HUDEP-2 (cell line): Measurements from ENCODE around the gene INAFM2.
A peak's percentile ranks its signal among the peaks of the same experiment; 100 is the strongest.

Experiments used
- DNase-seq, 76 experiments: peaks; one replicate each; lab custom pipeline; 2025; ENCODE audit not compliant: unreplicated experiment in 76 of 76; lab: John Stamatoyannopoulos, UW

INAFM2 gene

DNA sequence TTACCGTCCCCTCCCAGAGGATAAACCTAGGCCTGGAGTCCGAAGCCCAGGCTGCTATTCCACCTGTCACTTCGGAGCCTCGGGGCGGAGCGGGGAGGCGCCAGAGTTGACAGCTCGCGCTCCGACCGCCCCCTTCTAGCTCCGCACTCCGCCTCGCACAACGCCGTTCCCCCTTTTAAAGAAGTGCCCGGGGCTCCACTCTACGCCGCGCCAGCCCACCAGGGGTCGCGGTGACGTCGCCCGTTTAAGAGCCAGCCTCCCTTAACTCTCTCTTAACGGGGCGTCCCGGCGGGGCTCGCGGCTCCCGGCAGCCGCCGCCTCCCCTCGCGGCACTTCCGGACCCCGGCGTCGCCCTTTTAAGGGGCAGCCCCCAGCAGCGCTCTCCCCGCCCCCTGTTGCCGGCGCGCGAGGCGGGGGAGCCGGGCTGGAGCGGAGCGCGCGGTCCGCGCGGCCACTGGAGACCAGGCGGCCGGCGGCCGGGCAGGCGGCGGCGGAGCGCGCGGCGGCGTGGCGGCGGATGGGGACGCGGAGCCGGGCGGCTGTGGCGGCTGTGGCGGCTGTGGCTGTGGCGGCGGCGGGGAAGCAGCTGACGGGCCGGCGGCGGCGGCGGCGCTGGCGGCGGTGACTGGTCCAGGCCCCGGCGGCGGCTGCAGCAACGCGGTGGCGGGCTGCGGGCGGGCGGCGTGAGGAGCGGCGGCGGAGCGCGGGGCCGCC lies at the start of gene INAFM2:
INAFM2 (plus strand) TSS at position 454 of the 714 bp plus-strand sequence. CDS start 364 bp downstream, outside the sequence.
- DNase-seq = peak in 74 of 76 experiments; percentile 33 to 92 (median 83)

DNA sequence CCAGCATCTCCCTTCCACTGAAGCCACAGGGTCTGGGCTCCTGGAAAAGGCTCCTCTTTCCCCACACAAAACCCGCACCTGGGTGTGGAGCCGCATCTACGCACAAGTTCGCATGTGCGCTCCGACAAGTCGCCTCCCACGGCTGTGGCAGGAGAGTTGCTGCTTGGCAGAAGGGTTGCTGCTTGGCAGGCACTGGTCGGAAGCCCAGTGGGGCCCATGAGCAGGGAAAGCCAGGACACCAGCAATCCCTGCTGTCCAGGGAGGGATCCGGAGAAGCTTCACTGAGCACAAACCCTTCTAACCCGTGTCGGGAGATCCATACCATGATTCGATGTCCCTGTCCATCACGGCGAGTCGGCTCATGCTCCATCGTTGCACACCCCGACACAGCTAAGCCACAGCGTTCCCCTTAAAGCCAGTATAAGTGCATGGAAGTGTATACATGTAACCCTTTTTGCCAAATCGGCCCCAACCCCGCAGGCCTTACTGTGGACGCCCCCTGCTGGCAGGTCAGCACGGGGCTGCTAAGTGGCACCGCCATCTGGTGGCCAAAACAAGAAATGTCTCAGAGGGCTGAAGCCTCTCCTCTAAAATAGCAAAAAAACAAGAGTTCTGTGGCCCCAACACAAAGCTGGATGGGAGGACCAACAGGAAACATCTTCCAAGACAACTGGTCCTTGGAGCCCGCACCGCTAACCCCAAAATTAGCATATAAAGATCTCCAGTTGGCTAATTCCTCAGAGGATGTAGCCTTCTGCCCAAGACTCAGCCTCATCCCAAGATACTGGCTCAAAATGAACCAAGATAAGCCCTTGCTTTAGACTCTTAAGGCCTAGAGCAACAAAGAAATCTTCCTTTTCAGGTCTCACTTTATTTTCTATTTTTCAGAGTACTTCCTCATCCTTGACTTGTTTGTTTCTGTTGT lies 48.9 kb upstream of the INAFM2 start:
- peak in 72 of 76 experiments; percentile 15 to 88 (median 69) for DNase-seq

DNA sequence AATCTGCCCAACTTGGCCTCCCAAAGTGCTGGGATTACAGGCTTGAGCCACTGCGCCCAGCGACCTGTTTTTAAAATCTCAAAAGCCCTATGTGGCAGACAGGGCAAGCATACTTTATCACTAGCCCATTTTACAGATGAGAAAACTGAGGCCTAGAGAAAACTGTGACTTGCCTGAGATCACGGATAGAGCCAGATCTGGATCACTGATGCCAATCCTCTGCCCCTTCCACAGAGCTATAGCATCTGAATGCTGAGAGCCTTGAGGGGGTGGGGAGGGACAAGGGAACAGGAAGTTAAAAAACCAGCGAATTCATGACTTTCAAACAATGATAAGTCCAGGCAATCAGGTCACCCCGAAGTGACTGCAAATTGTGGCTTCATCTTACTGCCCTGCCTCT lies 48.0 kb upstream of the INAFM2 start:
- no peak for DNase-seq

DNA sequence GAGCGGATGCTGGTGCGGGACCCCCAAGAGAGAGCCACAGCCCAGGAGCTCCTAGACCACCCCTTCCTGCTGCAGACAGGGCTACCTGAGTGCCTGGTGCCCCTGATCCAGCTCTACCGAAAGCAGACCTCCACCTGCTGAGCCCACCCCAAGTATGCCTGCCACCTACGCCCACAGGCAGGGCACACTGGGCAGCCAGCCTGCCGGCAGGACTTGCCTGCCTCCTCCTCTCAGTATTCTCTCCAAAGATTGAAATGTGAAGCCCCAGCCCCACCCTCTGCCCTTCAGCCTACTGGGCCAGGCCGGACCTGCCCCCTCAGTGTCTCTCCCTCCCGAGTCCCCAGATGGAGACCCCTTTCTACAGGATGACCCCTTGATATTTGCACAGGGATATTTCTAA lies 47.5 kb upstream of the INAFM2 start:
- no peak for DNase-seq

DNA sequence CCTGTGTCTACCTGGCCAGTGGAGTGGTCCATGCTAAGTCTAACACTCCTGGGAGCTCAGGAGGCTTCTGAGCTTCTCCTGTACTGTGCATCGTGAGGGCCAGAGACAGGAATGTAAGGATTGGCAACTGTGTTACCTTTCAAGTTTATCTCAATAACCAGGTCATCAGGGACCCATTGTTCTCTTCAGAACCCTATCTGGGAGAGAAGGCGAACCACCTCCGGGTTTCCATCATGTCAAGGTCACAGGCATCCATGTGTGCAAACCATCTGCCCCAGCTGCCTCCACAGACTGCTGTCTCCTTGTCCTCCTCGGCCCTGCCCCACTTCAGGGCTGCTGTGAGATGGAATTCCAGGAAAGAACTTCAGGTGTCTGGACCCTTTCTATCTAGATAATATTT lies 46.6 kb upstream of the INAFM2 start:
- no peak for DNase-seq

DNA sequence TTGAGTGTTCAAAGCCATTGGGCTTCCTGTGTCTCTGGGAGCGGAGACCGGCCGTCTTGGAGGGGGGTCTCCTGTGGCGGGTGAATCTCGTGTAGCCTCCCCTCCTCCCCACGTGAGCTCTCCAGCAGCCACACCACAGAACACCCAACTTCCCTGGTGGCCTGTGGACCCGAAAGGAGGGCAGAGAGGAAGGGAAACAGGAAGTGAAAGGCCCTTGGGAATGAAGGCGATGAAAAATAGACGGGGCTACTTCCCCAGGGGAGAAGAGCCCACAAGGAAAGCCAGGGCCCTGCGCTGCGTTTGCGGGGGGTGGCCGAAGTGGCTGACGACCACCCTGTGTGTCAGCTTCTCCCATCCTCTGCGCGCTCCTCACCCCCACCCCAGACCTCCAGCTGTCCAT lies 46.0 kb upstream of the INAFM2 start:
- no peak for DNase-seq

DNA sequence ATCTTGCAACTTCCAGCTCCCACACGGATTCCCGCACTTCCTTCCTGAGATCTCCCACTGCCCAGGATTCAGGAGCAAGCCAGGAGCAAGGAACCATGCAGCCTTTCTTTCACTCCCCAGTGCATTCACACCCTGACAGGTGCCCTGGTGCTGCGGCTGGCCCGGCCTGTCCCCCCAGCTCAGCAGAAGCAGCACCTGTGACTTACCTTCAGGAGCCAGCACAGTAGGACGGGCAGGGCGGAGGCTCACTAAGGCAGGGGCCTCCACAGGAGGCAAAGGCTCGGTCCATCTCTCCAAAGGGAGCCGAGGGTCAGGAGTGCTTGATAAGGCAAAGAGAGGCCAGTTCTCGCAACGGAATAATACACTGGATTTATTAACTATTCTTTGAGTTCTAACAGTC lies 45.5 kb upstream of the INAFM2 start:
- no peak for DNase-seq

DNA sequence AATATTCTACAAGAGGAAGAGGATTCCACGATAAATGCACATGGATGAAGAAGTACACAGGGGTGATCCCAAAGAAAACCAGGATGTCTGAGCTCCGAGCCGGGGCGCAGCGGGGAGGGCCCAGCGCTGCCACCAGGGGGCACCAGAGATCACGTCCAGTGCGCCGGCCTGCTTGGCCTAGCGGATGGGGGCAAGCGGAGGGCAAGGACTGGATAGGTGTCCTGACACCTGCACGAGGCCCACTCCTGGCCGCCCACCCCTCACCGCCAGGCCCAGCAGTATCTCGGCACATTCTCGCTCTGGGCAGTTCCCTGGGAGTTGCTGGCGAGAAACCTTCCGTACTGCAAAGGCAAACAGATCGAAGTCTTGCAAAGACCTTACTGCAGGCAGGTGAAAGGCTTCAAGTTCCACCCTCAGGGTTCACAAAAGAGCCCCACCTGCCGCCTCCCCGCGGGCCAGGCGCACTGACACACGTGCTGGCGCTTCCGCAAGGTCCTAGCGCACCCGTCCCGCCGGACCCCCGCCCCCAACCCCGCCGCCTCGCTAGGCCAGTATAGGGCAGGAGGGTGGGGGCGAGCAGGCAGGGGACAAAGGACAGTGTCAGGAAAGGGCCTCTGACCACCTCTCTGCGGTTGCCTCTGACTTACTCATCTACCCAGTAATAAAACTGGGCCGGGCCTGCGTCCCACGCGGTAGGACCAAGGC lies 43.9 kb upstream of the INAFM2 start:
- peak in 49 of 76 experiments; percentile 5 to 68 (median 39) for DNase-seq

DNA sequence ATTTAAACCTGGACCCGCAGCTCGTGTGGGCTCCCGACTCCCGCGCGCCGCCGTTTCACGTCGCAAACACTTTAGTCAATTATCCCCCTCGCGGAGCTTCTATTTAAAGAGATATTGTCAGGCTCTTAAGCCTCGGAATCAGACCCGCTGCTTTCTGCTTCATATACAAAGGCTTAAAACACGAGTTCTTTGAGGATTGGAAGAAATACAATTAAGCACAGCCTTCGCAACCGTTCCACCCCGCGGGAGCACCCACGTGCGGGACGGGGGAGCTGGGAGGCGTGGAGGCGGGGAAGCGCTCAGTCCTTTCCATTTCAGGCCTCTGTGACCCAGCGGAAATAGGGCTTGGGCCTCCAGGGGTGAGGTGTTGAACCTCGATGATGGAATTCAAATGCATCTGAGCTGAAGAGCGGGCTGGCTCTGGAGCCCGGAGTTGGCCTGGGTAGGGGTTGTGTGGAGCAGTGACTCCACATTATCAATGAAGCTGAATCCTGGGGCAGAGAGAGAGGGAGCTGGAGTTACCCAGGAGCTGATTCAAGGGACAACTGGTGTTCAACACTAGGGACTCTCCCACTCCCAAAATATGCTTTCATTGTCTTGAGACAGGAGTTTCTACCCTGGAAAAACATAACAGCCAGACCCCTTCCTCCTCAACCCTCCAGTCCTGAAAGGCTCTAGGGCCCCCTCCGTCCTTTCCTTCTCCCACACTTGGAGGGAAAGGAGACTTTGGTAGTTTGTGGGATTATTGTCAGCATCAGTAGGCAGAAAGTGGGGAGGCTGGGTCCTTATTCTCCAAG lies 43.0 kb upstream of the INAFM2 start:
- no peak for DNase-seq

DNA sequence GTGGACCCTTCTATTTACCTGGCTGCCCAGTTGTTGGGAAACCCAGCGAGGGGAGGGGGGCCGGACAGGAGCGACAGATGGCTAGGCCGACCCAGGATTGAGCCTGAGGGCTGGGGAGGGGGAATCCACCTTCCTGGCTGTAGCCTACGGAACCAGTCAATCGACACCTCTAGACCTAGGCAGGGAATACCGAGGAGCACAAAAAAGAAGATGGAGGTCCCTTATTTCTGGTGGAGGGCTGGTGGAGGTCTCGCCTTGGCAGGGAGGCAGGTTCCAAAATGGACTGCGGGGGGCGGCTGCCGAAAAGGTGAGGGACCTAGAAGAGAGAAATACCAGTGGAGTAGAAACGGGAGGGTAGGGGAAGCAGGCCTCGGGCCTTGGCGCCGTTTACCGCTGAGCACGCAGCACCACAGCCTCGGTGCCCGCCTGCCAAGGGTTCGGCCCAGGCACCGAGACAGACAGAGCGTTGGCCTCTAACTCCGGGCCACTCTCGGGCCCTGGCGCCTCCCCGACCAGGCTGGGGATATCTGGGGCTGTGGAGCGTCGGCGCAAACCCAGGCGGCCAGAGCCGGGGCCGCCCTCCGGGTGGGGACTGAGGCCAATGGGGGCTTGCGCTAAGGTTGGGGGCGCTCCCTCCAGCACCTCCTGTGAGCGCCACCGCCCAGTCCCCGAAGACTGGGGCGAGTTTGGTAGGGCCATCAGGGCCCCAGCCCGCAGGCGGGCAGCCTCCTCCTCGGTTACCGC lies 42.3 kb upstream of the INAFM2 start:
- DNase-seq = no peak

DNA sequence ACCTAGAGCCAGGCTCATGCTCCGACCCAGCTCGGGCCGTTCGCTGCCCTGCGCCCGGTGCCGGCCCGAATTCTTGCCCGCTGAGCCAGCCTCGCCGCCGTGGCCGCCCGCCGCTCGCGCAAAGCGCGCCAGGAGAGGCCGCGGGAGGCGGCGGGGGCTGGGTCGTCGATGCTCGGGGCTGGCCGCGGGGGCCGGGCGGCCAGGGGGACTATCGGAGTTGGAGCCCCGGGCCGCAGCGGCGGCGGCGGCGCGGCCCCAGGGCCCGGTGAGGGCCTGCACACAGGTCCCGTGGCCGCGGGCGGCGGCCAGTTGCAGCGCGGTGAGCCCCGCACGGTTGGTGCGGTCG lies 41.7 kb upstream of the INAFM2 start:
- no peak for DNase-seq

DNA sequence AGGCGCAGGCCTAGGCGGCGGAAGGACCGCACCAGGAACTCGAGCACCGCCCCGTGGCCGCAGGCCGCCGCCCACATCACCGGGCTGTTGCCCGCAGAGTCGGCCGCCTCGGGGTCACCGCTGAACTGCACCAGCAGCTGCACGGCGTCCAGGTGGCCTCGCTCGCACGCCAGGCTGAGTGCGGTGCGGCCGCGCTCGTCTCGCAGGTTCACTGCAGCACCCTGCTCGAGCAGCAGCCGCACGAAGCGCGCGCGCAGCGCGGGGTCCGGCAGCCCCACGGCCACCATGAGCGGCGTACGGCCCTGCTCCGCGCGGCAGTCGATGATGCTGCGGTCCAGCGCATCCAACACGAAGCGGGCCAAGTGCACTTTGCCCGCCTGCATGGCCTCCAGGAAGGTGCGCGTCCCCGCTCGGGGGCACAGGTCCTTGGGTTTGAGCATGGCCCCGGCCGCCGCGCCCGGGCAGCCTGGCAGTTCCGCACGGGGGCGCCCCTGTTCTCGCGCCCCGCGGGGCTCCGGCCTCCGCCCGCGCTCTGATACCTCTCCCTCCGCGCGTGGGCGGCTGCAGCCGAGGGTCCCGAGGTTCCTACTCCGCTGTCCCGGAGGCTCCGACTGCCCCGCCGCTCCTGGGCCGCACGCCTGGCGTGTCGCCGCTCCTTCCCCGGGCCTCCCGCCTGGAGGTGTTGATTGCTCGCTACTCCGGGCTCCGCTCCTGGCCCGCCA lies 41.2 kb upstream of the INAFM2 start:
- peak in 32 of 76 experiments; percentile 11 to 65 (median 34) for DNase-seq

DNA sequence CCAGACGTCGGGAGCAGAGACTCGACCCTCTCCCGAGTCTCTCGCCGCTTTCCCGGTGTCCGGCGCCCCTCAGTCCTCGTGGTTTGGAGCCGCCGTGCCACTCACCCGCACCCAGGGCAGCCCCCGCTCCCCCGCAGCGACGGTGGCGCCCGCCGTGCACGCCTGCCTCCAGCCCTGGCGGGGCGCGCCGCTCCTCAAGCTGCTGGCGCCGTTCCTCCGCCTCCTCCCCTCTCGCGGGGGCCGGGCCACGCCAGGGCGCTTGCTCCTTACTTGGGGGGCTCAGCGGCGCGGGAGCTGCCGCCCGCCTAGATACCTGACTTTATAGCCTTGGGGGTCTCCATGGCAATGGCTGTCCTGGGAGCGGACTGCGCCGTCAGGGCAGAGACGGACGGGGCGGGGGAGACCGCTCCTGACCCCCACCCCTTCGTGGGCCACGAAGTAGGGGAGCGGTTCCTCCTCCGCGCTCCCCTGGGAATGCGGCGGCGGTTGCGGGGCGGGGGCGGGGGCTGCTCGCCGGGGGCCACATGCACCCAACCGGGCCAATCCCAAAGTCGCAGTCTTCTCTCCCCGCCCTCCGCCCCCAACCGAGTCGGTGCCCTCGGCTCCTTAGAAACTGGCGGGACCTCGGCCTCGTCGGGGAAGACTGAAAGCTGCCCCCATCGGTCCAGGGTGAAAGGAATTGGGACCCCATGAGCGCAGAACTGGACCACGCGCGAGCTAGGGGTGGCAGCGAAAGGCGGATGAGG lies 40.5 kb upstream of the INAFM2 start, which contains the start of gene ANKRD63:
ANKRD63 (minus strand) TSS at position 196 of the 746 bp plus-strand sequence. CDS start 478 bp downstream, outside the sequence.
- peak in 26 of 76 experiments; percentile 8 to 65 (median 27) for DNase-seq

DNA sequence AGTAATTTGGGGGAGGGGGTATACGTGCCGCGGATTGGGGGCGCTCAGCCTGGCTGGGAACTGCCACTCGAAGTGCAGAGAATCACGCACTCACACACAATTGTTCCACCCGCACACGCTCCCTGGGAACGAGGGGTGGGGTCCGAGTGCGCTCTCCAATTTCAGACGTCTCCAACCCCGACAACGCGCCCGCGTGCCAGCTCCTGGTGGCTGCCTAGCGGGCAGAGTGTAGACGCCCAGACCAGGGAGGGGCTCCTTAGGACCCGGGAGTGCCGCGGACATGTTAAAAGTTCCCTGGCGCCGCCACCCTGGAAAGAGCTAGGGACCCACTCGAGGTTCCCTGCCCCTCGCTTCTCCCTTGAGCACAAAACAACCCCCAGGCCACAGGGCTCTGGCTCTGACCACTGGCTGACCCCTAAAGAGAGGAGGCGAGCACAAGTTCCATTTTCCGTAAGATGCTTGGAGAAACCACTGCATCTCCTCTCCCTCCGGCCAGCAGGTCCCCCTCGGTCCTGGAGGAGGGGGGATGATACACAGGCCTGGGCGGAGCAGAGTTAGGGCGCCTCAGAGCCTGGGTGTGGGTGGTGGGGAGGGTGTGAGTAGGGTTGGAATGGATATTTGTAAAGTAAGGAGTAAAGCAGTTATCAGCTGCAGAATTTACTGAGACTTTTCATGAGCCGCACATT lies 39.7 kb upstream of the INAFM2 start:
- no peak for DNase-seq

DNA sequence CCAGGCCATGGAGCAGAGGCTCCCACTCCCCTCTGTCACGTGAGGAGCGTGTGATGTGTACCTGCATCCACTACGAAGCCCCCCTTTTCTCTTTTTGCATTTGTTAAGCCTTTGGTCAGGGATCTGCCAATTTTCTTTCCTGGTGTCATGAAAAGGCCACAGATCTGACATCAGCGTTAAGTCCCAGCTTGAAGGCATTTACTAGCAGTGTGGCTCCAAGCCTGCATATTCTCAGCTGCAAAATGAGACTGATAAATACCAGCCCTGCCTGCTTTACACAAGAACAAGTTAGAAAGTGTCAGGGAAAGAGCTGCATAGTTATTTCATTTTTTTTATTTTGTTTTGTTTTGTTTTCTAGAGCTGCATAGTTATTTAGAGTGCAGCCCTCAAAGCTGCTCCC lies 38.3 kb upstream of the INAFM2 start:
- no peak for DNase-seq

DNA sequence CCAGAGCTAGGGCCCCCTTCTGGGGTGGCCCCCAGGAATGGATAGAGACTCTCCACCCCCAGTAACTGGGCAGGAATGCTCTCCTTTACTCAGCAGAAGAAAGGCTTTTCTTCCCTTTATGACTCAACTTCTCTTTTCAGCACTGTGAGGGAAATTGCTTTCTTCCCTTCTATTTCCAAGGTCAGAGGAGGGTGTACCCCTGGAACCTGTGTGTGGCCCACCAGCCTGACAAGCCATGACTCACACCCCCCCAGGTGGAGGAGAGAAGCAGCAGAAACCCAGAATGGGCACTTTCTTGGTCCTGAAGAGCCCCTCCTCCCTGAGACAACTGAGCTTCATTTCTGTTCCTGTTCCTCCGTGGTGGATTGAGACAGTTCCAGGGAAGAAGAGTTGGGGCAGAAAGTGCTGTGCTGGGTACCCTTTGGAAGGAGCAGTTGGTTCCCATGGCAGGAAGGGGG lies 37.9 kb upstream of the INAFM2 start:
- no peak for DNase-seq

DNA sequence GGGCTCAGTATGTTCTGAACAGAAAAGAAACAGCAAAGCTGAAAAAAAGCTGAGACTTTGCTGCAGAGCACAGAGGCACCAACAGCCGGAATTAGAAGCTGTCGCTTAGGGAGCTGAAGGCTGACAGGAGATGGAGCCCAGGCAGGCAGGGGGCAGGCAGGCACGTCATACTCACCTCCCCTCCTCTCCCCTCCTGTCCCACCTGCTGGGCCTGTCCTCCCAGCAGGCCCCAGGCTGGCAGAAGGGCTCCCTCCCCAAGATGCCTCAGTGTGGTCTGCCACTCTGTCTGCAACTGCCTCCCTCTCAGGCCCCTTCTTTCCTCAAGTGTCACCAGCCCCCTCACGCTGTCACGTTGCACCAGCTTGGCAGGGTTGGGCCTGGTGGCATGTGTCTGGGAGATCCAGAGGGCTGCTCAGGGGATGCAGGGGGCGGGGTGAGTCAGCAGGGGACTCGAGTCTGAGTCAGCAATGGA lies 37.4 kb upstream of the INAFM2 start:
- DNase-seq = no peak
